Suprapubic skin (tissue), 4 donors: ENCODE data around the gene LEFTY1. TPM values are rescaled to one million over a fixed set of nuclear protein-coding genes. Genes with fewer than 3 reads are reported as not detected.
A peak's percentile ranks its signal among the peaks of the same experiment; 100 is the strongest.

Source experiments
- DNase-seq, 2 donors: peaks; one replicate each; pipeline ENCODE4 v3.0.0-alpha.2; 2019; ENCODE audit warnings: low spot score in 2 of 2
- H3K27ac ChIP-seq: fragments of 200-600 bp; sonication (generic); one replicate; pipeline ENCODE4 v1.5.1; 2019
- H3K27me3 ChIP-seq: fragments of 200-600 bp; sonication (generic); one replicate; pipeline ENCODE4 v1.5.1; 2019
- H3K36me3 ChIP-seq: fragments of 200-600 bp; sonication (generic); one replicate; pipeline ENCODE4 v1.5.1; 2019
- H3K4me1 ChIP-seq: fragments of 200-600 bp; sonication (generic); one replicate; pipeline ENCODE4 v1.5.1; 2019
- H3K4me3 ChIP-seq: fragments of 200-600 bp; sonication (generic); one replicate; pipeline ENCODE4 v1.5.1; 2019; ENCODE audit warnings: mild to moderate bottlenecking
- H3K9me3 ChIP-seq: fragments of 200-600 bp; sonication (generic); one replicate; pipeline ENCODE4 v1.5.1; 2019
- EP300 ChIP-seq: sonication (generic); formaldehyde crosslinking; IDR thresholded peaks from one replicate; pipeline ENCODE4 v1.6.1; 2017; ENCODE audit warnings: antibody characterized with exemption
- POLR2A ChIP-seq, 2 donors: fragments of 450-650 bp; IDR thresholded peaks; one replicate each; pipeline ENCODE4 v1.6.1; 2017; ENCODE audit warnings: antibody characterized with exemption in 2 of 2, mild to moderate bottlenecking in 2 of 2, moderate library complexity in 2 of 2
- POLR2AphosphoS5 ChIP-seq, 3 donors: sonication (generic); formaldehyde crosslinking; IDR thresholded peaks; one replicate each; pipeline ENCODE4 v1.6.1; 2017; ENCODE audit warnings: antibody characterized with exemption in 3 of 3
- WGBS: methylation state at CpG from one replicate; pipeline ENCODE4 v1.1.5; 2018; 5-methylcytosine and 5-hydroxymethylcytosine counted together
- total RNA-seq, 4 donors: library from RNA; depleted of rRNA; stranded (reverse); fragments of >200 nt; gene quantifications; one replicate each; pipeline ENCODE4 v1.1.0, GENCODE V29; 2016
- TF ChIP-seq, protein P1 (sequence below), 2 donors: fragments of 200-600 bp in 1 of 2; fragments of 450-650 bp in 1 of 2; sonication (generic) in 1 of 2; IDR thresholded peaks; one replicate each; pipeline ENCODE4 v1.5.1; 2016 to 2019; ENCODE audit warnings: antibody characterized with exemption in 2 of 2, mild to moderate bottlenecking in 1 of 2, moderate library complexity in 1 of 2

Gene LEFTY1
- total RNA-seq, 4 donors from 2014 or later = not detected

DNA sequence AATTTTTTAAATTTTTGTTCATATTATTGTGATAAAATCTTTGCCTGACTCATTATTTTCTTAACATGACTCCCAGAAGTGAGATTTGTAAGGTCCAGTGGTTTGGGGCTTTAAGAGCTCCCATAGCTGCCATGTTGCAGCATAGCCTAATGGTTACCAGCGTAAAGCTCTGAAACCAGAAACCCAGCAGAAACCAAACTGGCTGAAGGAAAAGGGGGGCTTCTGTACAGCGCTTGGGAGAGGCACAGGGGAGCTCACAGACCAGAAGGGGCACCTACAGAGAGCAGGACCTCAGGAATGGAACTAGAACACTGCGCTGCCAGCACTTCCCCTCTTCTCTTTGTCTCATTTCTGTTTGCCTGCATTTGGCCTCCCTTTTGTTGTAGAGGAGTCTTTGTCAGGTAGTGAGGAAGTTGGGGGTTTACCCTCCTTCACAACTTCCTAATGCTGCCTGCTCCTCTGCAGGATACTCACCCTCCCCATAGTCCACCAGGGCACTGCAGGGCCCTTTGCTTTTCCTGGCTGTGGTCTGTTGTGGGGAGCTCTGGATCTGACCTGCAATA is 37.7 kb upstream of the LEFTY1 start:
- H3K36me3 ChIP-seq = peaks cover 4% of the 10 kb centered on the region
- DNase-seq = no peak
- H3K9me3 ChIP-seq = no peaks in the 10 kb centered on the region
- H3K27me3 ChIP-seq = no peaks in the 10 kb centered on the region
- H3K27ac ChIP-seq = no peak overlapping the region
- WGBS = 75% methylated on average over 3 of the region's 3 CpGs
- TF ChIP-seq EP300 = no peak
- no peak overlapping the region for H3K4me3 ChIP-seq
- peaks cover 27% of the 10 kb centered on the region for H3K4me1 ChIP-seq

DNA sequence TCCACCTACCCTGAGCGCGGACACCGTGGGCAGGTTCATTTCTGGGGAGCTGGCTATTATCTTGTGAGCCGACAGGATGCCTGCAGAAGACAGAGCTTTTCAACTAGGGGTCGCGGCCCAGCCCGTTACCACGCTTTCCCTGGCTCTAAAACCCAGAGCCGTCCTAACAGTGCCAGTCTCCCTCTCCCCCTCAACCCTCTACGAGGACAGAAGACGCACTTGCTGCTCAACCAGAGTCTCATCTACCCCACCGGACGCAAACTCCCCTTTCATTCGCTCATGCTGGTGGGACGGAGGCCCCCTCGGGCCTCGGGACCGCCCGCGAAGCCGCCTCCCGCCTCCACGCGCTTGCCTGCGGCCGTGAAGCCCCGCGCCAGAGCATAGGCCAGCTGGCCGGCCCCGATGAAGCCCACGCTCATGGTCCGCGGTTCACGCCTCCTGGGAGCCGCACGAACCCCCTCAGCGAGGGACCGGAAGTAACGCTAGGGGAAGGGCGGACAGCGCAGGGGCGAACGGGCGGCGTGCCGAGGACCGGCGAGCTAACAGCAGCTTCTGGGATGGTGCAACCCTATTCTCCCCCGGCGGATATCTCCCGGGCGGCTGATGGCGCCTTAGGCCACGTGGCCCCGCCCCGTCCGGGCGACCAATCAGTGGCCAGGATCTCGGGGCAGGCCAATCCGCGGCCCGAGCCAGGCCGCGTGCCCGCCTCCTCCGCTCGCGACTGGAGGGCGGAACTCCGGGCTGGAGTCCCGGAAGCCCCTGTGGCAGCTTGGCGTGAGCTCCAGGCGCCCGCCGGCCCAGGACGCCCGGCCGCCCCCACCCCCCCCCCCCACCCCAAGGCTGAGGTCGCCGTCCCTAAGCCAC is 35.0 kb upstream of the LEFTY1 start, which contains the start of gene PYCR2:
PYCR2 (minus strand) TSS at position 559 of the 864 bp plus-strand sequence; CDS start at position 419, 140 bp downstream.
- TF ChIP-seq POLR2A (IDR thresholded peaks at IDR 0.05) (peak; percentile 27 to 73), POLR2AphosphoS5 (IDR thresholded peaks at IDR 0.05) (peak; percentile 46 to 91 (median 79))
- TF ChIP-seq, protein P1, sequence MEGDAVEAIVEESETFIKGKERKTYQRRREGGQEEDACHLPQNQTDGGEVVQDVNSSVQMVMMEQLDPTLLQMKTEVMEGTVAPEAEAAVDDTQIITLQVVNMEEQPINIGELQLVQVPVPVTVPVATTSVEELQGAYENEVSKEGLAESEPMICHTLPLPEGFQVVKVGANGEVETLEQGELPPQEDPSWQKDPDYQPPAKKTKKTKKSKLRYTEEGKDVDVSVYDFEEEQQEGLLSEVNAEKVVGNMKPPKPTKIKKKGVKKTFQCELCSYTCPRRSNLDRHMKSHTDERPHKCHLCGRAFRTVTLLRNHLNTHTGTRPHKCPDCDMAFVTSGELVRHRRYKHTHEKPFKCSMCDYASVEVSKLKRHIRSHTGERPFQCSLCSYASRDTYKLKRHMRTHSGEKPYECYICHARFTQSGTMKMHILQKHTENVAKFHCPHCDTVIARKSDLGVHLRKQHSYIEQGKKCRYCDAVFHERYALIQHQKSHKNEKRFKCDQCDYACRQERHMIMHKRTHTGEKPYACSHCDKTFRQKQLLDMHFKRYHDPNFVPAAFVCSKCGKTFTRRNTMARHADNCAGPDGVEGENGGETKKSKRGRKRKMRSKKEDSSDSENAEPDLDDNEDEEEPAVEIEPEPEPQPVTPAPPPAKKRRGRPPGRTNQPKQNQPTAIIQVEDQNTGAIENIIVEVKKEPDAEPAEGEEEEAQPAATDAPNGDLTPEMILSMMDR (IDR thresholded peaks at IDR 0.05) = no peak
- peaks cover 14% of the 10 kb centered on the region for H3K36me3 ChIP-seq
- no peaks in the 10 kb centered on the region for H3K27me3 ChIP-seq
- H3K27ac ChIP-seq = peak within 1 kb of the TSS; percentile 91
- 1% methylated on average over 11 of the region's 80 CpGs for WGBS
- H3K4me1 ChIP-seq = peaks cover 50% of the 10 kb centered on the region
- peak; percentile 97 for DNase-seq
- no peaks in the 10 kb centered on the region for H3K9me3 ChIP-seq
- H3K4me3 ChIP-seq = peak within 1 kb of the TSS; percentile 82

DNA sequence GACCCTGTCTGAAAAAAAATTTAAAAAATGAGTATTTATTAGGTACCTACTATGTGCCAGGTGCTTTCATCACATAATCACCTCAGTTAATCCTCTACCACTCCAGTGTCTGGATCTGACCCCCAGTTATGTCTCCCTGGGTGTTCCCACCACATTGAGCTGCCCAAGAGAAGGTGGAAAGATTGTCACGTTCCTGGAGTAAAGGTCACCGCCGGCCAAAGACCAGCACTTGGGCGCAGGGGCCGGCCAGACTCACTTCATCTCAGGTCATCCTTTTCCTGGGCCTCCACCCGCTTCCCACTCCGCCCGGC is 34.4 kb upstream of the LEFTY1 start:
- Histone ChIP-seq H3K36me3 (peaks cover 14% of the 10 kb centered on the region), H3K9me3 (no peaks in the 10 kb centered on the region), H3K4me3 (peak overlapping the region; percentile 82), H3K27ac (peak overlapping the region; percentile 91), H3K27me3 (no peaks in the 10 kb centered on the region), H3K4me1 (peaks cover 50% of the 10 kb centered on the region)
- DNase-seq = no peak
- WGBS = 5% methylated on average over 8 of the region's 8 CpGs
- TF ChIP-seq POLR2AphosphoS5 (IDR thresholded peaks at IDR 0.05) = no peak
- TF ChIP-seq POLR2A (IDR thresholded peaks at IDR 0.05) = no peak
- TF ChIP-seq EP300 = no peak
- TF ChIP-seq, protein P1 (IDR thresholded peaks at IDR 0.05) = no peak

DNA sequence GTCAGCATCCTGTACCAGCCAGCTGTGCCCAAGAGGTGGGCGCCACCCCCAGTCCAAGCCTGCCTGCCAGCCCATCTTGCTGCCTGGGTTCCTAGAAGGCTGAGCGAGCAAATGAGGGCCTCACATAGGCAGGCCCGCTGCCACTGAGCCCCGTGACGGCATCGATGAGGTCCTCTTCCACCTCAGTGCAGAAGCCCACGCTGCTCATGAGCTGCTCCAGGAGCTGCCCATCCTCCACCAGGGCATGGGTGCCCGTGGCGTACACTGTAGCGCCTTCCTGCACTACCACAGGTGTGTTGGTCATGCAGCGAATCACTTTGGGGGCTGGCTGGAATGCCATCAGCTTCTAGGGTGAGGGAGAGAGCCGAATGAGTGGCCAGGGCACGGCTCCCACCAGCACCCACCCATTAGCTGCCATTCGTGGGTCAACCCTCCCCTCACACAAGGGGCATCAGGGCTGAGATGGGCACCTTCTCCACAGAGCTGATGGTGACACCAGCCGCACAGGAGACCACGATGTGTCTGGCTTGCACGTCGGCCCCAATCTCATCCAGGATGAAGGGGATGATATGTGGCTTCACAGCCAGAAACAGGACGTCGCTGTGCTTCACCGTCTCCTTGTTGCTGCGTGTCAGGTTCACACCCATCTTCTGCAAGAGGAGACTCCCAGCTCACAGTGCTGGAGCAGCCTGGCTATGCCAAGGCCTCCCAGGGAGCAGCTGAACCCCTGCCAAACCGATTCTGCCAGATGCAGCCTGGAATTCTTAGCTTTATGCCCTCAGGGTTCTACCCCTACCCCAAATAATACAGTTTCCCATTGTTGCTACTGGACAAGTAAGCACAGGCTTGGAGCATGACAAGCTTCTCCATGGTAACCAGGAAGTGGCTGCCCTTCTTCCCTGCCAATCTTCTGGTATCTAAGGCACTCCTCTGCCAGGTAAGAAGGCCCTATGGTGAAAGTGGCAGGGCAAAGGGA is 33.1 kb upstream of the LEFTY1 start:
- no peak for DNase-seq
- Histone ChIP-seq H3K27ac (peak overlapping the region; percentile 47), H3K4me1 (peaks cover 50% of the 10 kb centered on the region)

DNA sequence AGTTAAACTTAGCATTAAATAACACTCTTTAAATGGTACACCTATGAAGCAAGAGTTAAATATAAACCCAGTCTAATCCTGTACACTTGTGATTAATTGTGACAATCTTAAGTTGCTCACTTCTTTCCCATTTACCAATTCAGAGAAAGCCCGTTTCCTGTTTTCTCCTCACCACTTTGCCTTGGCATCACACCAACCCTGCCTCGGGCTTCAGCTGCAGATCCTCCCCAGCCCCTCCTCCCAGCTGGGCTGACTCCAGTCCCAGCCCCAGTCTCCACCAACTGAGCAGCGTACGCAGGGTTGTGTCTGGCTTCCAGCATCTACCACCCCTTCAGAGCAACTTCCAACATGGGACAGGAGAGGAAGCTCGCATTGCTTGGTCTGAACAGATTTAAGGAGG is 31.0 kb upstream of the LEFTY1 start:
- H3K27ac ChIP-seq = no peak overlapping the region

More for the DNA sequence above, 33.1 kb upstream of the LEFTY1 start:
- Histone ChIP-seq H3K9me3 (no peaks in the 10 kb centered on the region), H3K36me3 (peaks cover 14% of the 10 kb centered on the region), H3K27me3 (no peaks in the 10 kb centered on the region), H3K4me3 (no peak overlapping the region)
- TF ChIP-seq POLR2AphosphoS5 (IDR thresholded peaks at IDR 0.05) = peak in 1 of 3 donors; percentile 35
- TF ChIP-seq, protein P1 (IDR thresholded peaks at IDR 0.05) = no peak
- TF ChIP-seq POLR2A (IDR thresholded peaks at IDR 0.05) = no peak
- whole genome bisulfite sequencing = 65% methylated on average over 16 of the region's 23 CpGs

More for the DNA sequence above, 31.0 kb upstream of the LEFTY1 start:
- Histone ChIP-seq H3K36me3 (peaks cover 21% of the 10 kb centered on the region), H3K4me3 (no peak overlapping the region), H3K27me3 (no peaks in the 10 kb centered on the region), H3K9me3 (no peaks in the 10 kb centered on the region), H3K4me1 (peaks cover 60% of the 10 kb centered on the region)
- DNase-seq = peak in 1 of 2 donors; percentile 85
- 17% methylated on average over 5 of the region's 5 CpGs for WGBS
- TF ChIP-seq EP300 (no peak), POLR2A (IDR thresholded peaks at IDR 0.05) (no peak), POLR2AphosphoS5 (IDR thresholded peaks at IDR 0.05) (no peak)
- TF ChIP-seq, protein P1 (IDR thresholded peaks at IDR 0.05) = no peak
